GM18511 (cell line): Measurements from ENCODE around the gene NPEPPS.

Source experiments
- ATAC-seq: cut with Tn5 transposase; IDR thresholded peaks from one replicate; pipeline ENCODE4 v1.9.1; 2021; ENCODE audit warnings: mild to moderate bottlenecking, moderate library complexity; ENCODE audit not compliant: unreplicated experiment

Gene NPEPPS

GRCh38 chr17:47663912-47664623 lies 133.2 kb downstream of the NPEPPS start:
- no peak for ATAC-seq

GRCh38 chr17:47664624-47664941 lies 133.7 kb downstream of the NPEPPS start:
- no peak for ATAC-seq

GRCh38 chr17:47665655-47666054 lies 134.7 kb downstream of the NPEPPS start:
- no peak for ATAC-seq

GRCh38 chr17:47669081-47669480 lies 138.2 kb downstream of the NPEPPS start:
- ATAC-seq, result no peak

- ATAC-seq, result no peak
These were observed 139.2 kb downstream of the NPEPPS start for GRCh38 chr17:47670064-47670463.
